Germinal center (tissue), 1 donor: ENCODE measurements around the gene EHBP1L1.

ENCODE experiments used
- DNase-seq: peaks from one replicate; pipeline ENCODE4 v3.0.0; 2012; ENCODE audit warnings: mixed read lengths, low spot score

Gene EHBP1L1

GRCh38 chr11:65577756-65578109 lies 1.9 kb downstream of the EHBP1L1 start:
- DNase-seq, result no peak

- no peak for DNase-seq
These were observed 2.3 kb downstream of the EHBP1L1 start for GRCh38 chr11:65578134-65578533.

DNA sequence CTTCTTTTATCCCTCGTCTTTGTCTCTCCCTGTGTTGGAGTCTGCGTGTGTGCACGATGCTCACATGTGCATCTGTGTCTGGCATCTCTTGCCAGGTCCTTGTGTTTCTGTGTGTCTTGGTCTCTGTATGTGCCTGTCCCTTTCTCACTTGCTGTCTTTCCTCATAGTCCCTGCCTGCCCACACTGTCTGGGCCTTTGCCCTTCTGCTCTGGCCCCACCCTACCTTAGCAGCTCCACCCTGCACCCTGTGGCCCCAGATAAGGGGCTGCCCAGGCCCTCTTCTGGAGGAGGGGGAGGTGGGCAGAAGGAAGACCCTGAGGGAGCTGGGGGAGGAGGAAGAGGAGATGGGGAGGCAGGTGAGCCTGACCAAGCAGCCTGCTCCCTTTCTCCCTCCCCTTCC lies 2.8 kb downstream of the EHBP1L1 start:
- DNase-seq, result no peak

DNA sequence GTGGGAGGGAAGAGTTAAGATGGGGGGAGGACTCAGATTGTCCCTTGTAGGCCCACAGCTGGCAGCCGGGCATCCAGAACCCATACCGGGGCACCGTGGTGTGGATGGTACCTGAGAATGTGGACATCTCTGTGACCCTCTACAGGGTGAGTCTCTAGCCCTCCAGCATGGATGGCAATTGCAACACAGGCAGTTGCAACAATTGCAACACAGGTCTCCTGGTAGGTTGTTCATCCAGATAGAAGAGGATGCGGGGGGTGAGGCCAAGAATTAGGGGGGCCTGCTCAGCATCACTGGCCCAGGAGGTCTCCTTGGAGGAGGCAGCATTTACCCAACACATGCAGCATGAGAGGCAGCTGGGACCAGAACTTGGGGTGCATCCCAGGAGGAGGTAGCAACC lies 3.4 kb downstream of the EHBP1L1 start:
- DNase-seq, result no peak

DNA sequence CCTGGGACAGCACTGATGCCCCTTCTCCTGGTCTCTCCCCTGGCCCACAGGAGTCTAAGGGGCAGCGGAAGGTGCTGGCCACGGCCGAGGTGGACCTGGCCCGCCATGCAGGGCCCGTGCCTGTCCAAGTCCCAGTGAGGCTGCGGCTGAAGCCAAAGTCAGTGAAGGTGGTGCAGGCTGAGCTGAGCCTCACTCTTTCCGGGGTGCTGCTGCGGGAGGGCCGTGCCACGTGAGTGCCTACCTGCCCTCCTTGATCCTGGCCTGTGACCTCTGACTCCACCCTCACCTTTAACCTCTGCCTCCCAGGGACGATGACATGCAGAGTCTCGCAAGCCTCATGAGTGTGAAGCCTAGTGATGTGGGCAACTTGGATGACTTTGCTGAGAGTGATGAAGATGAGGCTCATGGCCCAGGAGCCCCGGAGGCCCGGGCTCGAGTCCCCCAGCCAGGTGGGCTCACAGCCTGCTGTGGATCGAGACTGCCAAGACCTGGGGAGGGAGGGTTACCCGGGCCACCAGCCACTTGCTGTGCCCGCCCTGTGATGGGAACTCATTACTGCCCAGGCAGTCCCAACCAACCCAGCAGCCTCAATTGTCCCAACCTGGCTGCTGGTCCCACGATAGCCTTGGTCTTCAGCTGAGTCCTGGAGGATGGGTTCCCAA lies 4.3 kb downstream of the EHBP1L1 start:
- DNase-seq, result no peak

DNA sequence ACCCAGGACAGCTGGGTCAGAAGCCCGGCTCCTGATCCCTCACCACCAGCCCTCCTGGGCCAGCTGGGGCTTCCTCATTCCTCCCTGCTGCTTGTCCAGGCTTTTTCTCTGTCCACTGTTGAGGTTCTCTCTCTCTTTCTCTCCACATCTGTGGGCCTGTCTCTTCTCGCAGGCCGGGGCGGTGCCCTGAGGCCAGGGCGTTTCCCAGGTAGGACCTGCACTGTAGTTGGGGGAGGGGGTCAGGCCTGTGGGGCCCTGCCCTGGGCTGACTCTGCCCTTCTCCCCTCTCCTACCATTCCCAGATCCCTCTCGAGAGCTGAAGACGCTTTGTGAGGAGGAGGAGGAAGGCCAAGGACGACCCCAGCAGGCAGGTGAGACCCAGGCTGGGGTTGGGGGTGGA lies 4.9 kb downstream of the EHBP1L1 start:
- no peak for DNase-seq

GRCh38 chr11:65581928-65582327 lies 6.1 kb downstream of the EHBP1L1 start:
- DNase-seq, result no peak

DNA sequence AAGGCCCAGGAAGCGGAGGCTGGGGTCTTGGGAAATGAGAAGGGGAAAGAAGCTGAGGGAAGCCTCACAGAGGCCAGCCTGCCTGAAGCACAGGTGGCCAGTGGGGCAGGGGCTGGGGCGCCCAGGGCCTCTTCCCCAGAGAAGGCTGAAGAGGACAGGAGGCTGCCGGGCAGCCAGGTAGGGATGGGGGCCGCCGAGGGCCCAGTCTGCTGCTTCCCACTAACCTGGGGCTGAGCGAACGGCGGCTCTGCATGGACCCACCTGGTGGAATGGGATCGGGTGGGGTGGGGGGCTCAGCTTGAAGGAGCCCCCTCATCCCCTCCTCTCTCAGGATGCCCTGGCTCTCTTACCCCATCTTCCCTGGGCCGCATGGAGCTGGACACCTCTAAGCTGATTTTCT lies 7.7 kb downstream of the EHBP1L1 start:
- no peak for DNase-seq

DNA sequence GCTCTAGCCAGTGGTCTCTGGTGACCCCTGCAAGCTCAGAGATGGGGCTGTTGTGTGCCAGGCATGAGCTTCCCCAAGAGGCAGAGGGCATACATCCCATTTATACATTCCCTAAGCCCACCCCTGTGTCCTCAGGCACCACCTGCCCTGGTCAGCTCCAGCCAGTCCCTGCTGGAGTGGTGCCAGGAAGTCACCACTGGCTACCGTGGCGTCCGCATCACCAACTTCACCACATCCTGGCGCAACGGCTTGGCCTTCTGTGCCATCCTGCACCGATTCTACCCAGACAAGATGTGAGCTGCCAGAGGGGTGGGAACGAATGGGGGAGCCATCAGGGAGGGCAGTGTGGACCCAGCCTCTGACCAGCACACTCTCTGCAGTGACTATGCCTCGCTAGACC lies 8.3 kb downstream of the EHBP1L1 start:
- DNase-seq, result no peak

- DNase-seq, result no peak
These were observed 8.9 kb downstream of the EHBP1L1 start for GRCh38 chr11:65584723-65585171.

- no peak for DNase-seq
These were observed 9.8 kb downstream of the EHBP1L1 start for GRCh38 chr11:65585396-65586246.

DNA sequence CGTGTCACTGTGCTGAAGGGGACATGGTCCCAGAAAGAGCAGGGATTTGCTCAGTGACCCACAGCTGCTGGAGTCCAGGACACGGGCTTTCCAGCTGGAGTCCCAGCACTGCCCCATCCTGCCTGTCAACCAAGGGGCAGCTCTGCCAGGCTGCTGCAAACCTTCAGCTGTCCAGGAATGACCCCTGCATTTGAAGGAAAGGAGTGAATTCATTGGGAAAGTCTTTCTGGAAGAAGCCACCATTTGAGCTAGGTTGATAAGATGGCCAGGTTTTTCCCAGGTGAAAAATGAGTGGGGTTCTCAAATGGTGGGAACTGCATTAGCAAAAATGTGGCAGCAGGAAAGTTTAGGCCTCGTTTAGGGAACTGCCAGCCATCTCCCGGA lies 10.4 kb downstream of the EHBP1L1 start:
- no peak for DNase-seq

- no peak for DNase-seq
These were observed 10.8 kb downstream of the EHBP1L1 start for GRCh38 chr11:65586676-65587075.

GRCh38 chr11:65588199-65589054 lies 12.6 kb downstream of the EHBP1L1 start:
- DNase-seq, result peak; percentile 86

DNA sequence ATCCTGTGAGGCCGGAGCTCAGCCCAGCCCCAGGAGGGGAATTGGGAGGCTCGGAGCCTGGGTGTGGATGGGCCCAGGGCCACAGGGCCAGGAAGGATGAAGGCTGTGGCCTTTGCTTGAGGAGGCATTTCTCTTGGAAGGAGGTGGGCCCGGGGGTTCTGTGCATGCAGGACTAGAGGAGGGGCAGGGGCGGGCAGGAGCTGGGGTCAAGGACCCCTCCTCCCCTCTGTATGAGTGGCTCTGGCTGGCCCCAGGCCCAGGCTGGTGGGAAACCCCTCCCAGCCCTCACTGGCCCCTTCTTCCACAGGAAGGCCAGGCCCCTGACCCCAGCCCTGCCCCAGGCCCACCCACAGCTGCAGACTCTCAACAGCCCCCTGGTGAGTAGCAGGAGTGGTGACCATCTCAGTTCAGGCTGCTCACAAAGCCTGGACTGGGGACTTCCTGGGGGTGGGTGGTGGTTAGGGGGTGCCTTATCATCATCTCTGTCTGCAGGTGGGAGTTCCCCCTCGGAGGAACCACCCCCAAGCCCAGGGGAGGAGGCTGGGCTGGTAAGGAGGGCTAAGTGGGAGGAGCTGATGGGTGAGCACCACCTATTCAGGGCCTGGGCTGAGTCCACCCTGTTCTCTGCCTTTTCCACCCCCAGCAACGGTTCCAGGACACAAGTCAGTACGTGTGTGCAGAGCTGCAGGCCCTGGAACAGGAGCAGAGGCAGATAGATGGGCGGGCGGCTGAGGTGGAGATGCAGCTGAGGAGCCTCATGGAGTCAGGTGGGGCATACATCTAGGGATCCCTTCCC lies 13.8 kb downstream of the EHBP1L1 start:
- DNase-seq, result peak; percentile 35

DNA sequence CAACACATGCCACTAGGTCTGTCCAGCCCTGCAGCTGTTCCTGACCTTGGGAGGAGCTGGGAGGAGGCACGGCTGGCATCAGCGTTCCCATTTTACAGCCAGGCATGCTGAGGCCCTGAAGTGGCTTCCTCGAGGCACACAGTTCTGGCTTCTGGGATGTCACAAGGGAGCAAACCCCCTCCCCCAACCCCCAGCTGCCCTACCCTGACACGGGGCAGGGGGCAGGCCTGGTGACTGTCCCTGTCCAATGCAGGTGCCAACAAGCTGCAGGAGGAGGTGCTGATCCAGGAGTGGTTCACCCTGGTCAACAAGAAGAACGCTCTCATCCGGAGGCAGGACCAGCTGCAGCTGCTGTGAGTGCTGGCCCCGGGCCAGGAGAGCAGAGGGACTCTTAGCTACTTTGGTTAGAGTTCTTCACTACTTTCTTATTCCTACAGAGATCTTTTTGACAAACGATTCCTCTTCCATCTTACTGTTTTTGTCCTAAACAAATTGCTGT lies 14.4 kb downstream of the EHBP1L1 start:
- no peak for DNase-seq

DNA sequence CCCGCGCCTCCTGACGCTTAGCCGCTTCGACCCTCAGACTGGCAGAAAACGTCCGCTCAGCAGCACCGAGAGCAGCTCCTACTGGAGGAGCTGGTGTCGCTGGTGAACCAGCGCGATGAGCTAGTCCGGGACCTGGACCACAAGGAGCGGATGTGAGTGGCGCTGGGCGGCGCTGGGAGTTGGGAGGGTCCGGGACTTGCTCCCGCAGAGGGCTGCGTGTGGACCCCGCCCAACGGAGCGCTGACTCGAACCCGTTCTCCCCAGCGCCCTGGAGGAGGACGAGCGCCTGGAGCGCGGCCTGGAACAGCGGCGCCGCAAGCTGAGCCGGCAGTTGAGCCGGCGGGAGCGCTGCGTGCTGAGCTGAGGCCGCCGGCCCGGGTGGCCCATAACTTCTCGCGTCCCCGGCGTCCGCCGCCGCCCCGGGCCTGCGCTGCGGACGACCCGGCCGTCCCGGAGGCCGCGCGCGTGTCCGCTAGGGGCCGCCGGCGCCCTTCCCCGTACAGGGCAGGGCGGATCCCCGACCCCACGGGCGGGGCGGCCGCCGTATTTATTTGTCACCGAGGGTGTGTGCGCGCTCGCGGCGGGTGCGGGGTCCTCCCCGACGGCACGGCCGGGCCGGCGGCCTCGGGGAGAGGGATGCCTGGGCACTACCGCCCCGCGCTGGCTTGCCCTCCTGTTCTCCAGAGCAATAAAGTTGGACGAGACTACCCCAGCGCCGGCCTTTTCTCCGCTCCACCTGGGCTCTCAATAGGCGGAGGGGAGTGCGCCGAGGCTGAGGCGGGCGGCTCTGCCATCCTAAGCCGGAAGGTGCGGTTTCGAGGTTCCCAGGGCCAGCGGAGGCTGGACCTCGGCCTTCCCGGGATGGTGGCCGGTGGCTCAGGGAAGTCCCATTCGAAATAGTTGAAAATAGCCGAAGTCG lies 16.3 kb downstream of the EHBP1L1 start:
- no peak for DNase-seq

GRCh38 chr11:65592858-65593517 lies 17.1 kb downstream of the EHBP1L1 start:
- no peak for DNase-seq

- DNase-seq, result peak; percentile 48
These were observed 17.9 kb downstream of the EHBP1L1 start for GRCh38 chr11:65593518-65594414.
